GM12875 (cell line): Measurements from ENCODE around the gene MEG3.

Experiments used
- H3K4me3 ChIP-seq: one replicate; pipeline ENCODE4 v1.5.1; 2011; ENCODE audit warnings: low read depth, low read length, control low read depth
- TF ChIP-seq, protein P1 (sequence below): IDR thresholded peaks from 2 replicates; pipeline ENCODE4 v1.5.1; 2011; ENCODE audit warnings: low read depth, mild to moderate bottlenecking, control low read depth, inconsistent platforms, low read length, moderate library complexity, borderline replicate concordance; ENCODE audit not compliant: insufficient read depth

The MEG3 gene

DNA sequence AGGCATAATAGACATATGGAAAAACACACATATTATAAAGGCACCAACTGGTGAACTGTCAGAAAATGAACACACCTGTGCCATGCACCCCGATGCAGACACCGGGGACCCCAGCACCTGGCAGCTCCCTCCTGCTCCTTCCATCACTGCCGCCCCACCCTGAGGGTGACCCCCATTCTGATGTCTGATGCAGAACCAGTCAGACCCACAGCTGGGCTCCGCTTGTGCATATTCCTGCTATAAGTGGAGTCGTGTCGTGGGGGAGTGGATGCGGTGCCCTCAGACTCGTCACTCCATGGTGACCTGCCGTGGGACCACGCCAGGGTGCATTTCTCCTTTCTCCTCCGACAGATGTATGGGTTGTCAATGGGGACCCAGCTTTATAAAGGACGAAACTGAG is 45.7 kb upstream of the MEG3 start:
- no peak overlapping the region for H3K4me3 ChIP-seq
- TF ChIP-seq, protein P1, sequence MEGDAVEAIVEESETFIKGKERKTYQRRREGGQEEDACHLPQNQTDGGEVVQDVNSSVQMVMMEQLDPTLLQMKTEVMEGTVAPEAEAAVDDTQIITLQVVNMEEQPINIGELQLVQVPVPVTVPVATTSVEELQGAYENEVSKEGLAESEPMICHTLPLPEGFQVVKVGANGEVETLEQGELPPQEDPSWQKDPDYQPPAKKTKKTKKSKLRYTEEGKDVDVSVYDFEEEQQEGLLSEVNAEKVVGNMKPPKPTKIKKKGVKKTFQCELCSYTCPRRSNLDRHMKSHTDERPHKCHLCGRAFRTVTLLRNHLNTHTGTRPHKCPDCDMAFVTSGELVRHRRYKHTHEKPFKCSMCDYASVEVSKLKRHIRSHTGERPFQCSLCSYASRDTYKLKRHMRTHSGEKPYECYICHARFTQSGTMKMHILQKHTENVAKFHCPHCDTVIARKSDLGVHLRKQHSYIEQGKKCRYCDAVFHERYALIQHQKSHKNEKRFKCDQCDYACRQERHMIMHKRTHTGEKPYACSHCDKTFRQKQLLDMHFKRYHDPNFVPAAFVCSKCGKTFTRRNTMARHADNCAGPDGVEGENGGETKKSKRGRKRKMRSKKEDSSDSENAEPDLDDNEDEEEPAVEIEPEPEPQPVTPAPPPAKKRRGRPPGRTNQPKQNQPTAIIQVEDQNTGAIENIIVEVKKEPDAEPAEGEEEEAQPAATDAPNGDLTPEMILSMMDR = no peak

DNA sequence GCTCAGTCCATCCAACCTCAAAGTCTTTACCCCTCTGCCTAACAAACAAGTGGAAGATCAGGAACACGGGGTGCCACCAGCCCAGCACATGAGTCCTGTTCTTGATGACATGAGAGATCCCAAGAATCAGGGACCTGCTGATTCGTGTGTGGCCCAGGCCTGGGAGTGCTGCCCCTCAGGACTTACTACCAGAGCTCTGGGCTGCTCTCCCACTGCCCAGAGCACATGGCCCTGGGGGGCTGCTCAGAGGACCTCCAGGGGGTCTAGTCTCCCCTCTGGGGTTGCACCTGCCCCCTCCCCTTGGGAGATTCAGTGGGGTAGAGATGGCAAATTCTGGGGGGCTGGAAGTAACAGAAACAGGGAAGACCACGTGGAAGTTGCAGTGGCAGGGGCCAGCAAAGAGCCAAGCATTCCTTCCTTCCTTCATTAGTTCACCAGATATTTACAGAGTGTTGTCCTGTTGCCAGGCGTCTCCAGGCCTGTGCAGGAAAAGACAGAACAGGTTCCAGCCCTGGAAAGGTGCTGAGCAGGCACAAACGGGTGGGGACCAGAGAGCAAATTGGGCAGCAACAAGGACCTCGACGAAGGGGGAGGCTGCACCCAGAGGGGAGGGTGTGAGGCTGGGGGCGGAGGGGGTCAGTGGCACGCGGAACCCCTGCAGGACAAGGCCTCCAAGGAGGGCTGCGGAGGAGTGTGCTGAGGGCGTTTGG is 45.1 kb upstream of the MEG3 start:
- TF ChIP-seq, protein P1 = no peak
- H3K4me3 ChIP-seq = no peak overlapping the region

DNA sequence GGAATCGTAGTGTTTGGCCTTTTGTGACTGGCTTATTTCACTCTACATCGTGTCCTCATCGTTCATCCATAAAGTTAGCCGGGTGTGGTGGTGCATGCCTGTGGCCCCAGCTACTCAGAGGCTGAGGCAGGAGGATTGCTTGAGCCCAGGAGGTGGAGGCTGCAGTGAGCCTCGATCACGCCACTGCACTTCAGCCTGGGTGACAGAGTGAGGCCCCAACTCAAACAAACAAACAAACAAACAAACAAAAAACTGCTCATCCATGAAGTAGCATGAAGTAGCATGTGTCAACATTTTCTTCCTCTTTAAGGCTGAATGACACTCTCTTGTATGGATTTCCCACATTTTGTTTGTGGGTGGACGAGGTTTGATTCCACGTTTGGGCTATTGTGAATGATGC is 44.0 kb upstream of the MEG3 start:
- TF ChIP-seq, protein P1 = no peak

DNA sequence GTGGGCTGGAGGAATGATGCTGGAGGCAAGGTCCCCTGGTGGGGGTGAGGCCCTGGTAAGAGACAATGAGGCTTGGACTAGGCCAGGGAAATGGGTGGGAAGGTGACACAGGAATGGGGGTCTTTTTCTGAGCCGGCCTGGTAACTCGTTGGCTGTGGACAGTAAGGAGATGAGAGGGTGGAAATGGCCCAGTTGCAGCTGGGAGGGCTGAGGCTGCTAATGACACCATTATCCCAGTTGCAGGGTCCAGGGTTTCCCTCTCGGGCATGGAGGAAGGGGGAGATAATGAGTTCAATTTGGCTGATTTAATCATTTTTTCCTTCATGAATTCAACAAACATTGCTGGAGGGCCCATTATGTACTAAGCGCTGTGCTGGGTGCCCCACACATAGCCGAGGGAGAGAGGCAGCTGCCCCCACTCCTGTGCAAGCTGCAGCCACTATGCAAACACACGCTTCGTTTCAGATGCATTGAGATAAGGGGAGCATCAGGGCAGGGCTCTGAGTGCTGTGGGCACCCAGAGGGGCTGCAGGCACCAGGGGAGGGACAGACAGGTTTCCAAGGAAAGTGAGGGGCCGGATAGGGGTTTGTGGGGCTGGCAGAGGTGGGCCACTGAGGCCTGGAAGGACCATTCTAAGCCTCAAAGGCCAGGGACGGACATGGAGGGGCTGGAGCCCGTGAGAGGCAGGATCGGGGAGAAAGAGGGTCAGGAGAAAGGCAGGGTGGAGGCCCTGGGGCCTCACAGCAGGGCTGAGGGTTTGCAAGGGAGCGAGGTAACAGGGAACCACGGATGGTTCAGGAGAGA is 43.2 kb upstream of the MEG3 start:
- no peak overlapping the region for H3K4me3 ChIP-seq
- TF ChIP-seq, protein P1 = no peak

More for the DNA sequence above, 44.0 kb upstream of the MEG3 start:
- no peak overlapping the region for H3K4me3 ChIP-seq

DNA sequence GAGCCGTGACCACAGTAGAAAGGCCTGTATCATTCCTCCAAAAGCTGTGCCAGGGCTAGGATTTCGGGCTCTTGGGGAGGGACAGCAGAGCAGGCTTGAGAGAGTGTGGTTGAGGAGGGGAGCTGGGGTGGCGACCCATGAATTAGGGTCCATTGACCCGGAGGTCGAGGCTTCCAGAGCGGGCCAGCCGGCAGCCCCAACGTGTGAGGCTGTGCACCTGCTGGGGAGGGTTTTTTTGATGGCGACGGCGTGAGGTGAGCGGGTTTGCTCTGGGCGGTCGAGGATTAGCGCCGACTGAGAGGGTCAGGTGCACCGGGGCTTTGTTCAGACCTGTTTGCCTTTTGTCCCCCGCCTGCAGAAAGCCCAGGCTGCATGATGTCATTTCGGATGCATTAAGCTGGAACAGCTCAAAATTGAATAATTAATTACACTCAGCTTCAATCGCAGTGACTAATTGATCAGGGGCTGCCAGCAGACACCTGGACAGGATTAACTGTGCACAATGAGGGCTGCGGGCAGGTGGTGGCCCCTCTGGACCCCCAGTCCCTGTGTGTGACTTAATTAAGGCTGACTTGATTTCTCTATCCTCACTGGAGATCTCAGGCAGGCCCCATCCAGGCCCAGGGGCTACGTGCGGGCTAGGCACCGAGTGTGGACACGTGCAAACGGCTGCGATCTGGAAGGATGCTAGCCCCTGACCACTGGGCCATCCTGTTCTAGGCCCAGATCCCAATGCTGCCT is 42.1 kb upstream of the MEG3 start:
- TF ChIP-seq, protein P1 = no peak
- H3K4me3 ChIP-seq = no peak overlapping the region

DNA sequence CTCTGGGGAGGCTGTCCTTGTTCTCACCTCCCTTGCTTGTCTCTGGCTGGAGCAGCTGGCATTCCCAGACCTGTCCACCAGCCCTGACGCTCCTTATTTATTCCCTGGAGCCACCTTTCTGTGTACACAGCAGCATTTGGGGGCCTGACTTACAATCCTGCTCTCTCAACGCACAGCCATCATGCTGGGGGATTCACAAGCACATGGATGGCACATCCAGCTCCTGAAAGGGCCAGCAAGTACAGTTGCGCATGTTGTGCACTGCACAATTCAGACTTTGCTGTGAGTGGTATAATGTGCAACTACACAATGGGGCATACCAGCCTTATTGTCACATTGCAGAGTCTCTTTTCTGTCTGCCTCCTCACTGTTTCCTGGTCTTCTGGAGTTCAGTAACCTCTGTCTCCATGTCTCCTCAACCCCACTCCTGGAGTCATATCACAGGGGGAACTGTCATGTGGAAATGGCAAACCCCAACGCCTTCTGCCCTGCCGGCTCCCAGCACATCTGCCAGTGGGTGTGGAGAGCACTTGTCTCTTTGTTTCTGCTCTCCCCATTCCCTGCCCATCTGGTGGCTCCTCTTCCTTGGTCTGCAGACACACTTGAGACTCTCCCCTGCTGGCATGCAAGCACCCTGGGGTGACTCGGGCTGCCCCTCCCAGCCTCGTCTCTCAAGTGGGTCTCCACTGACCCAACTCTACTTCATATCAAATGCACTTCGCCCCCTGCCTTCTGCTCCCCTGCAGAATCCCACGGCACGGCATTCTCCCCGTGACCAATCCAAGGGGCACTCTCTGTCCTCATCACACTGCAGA is 41.2 kb upstream of the MEG3 start:
- TF ChIP-seq, protein P1 = no peak
- no peak overlapping the region for H3K4me3 ChIP-seq
